Measurements from ENCODE around the gene GRM1. TPM values are rescaled to one million over a fixed set of nuclear protein-coding genes. Genes with fewer than 3 reads are reported as not detected.

Gene GRM1
- total and polyA plus RNA-seq, 2 donors (not counting 3 experiments of a cell fraction or from before 2014, with no cell fraction given), result 0.07 TPM; not detected in 1

DNA sequence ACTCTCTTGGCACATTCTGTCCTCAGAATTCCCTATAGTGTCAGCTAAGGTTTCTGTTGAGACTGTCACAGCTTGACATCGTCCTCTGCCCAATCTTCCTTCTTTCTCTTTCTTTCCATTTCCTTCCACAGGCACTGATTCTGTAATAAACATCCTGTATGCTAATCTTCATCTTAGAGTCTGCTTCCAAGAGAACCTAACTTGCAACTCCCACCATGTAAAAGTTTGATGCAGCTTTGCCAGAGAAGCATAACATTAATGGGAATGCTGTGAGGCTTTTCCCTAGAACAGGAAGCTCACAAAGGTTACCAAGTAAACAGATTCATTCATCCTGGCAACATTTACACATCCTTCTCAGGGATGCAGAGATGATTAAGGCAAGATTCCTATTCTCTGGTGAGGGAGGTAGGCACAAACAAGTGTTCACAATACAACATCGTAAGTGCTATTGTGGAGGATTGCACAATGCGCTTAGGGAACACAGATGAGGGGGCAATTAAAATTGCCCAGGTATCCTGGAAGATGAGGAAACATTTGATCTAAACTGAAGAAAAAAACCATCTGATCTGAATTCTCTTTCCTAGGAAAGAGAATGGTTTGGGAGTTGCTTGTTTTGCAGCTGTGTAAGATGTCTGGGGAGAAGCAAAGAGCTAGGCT is 74.7 kb downstream of the GRM1 start:
- H3K27me3 ChIP-seq (ENCODE audit: control insufficient read depth in 2 of 2, insufficient read depth in 2 of 2, low read length in 2 of 2), result no peaks in the 10 kb centered on the region
- no peaks in the 10 kb centered on the region for H3K9me1 ChIP-seq (replicated peaks; ENCODE audit: control insufficient read depth, extremely low read depth, insufficient read depth, low read length)
- no peaks in the 10 kb centered on the region for H3K36me3 ChIP-seq (ENCODE audit: control insufficient read depth in 2 of 2, extremely low read depth in 1 of 2, insufficient read depth in 2 of 2, low read length in 2 of 2)
- no peaks in the 10 kb centered on the region for H3K4me1 ChIP-seq (ENCODE audit: control insufficient read depth, extremely low read depth, insufficient read depth, low read length)
- intact Hi-C loops (cut with micrococcal nuclease) (no loop called here), dilution Hi-C loops (cut with MboI; ENCODE audit: extremely low pct_ligation_motif_present, low sequenced_read_pairs) (no loop called here)
- no peaks in the 10 kb centered on the region for H3K79me2 ChIP-seq (ENCODE audit: control insufficient read depth, insufficient read depth, low read length)
- CTCF ChIA-PET, result no interaction called here
- no peak overlapping the region for H3K27ac ChIP-seq (ENCODE audit: insufficient read depth, low read depth, low read length)
- H3K9me3 ChIP-seq (replicated peaks; ENCODE audit: control insufficient read depth, insufficient read depth, low read length), result no peaks in the 10 kb centered on the region
- no peaks in the 10 kb centered on the region for H4K20me1 ChIP-seq (replicated peaks; ENCODE audit: control insufficient read depth, extremely low read depth, insufficient read depth, low read length)
- H3K4me3 ChIP-seq (replicated peaks in 1 of 3; ENCODE audit: insufficient read depth in 1 of 3, low read depth in 1 of 3, low read length in 3 of 3), result no peak overlapping the region
- H2AFZ ChIP-seq (ENCODE audit: low read depth, low read length), result no peak overlapping the region
- no peak for DNase-seq (ENCODE audit: low read depth, low spot score)
- no peak for TF ChIP-seq FOS (IDR thresholded peaks at IDR 0.05; ENCODE audit: borderline replicate concordance, insufficient read depth, low read length)
- no peak for TF ChIP-seq MYC (IDR thresholded peaks at IDR 0.05; ENCODE audit: low read depth, low read length)
- TF ChIP-seq MAX (IDR thresholded peaks at IDR 0.05; ENCODE audit: insufficient read depth, insufficient read length), result no peak
- TF ChIP-seq POLR2A (IDR thresholded peaks at IDR 0.05; ENCODE audit: low read depth, low read length), result no peak
- no peak for TF ChIP-seq GATA2 (IDR thresholded peaks at IDR 0.05; ENCODE audit: insufficient read depth, insufficient read length, low read depth, low read length)
- no peak for TF ChIP-seq CTCF (IDR thresholded peaks at IDR 0.05; ENCODE audit: extremely low read depth in 1 of 2, insufficient read depth in 1 of 2, low read depth in 1 of 2, low read length in 2 of 2)
- no peak for TF ChIP-seq JUN (IDR thresholded peaks at IDR 0.05; ENCODE audit: borderline replicate concordance, insufficient read depth, insufficient read length, low read depth)
- TF ChIP-seq EZH2 (IDR thresholded peaks at IDR 0.05; ENCODE audit: borderline replicate concordance, low read depth, low read length, severe bottlenecking), result no peak
- no peak for TF ChIP-seq POLR2AphosphoS5 (IDR thresholded peaks at IDR 0.05; ENCODE audit: insufficient read depth, low read depth, low read length)
- no peak overlapping the region for H3K9ac ChIP-seq (replicated peaks; ENCODE audit: extremely low read depth, insufficient read depth, low read length)
- H3K4me2 ChIP-seq (ENCODE audit: insufficient read depth, low read length), result no peak overlapping the region
- POLR2A ChIA-PET, result no interaction called here
- BruUV-seq (replicated peaks), result no TSS peak
- no peak for FAIRE-seq

Data from endothelial cell of umbilical vein (primary cell).